MG63 (cell line): ENCODE measurements around the gene NEDD4L. TPM values are rescaled to one million over a fixed set of nuclear protein-coding genes. Genes with fewer than 3 reads are reported as not detected.

ENCODE experiments used
- DNase-seq: peaks from one replicate; pipeline ENCODE4 v3.0.0-alpha.2; 2020
- H3K27me3 ChIP-seq: fragments of 250-450 bp; sonication (Bioruptor Pico); 2 replicates; pipeline ENCODE4 v1.5.1; 2020; ENCODE audit warnings: mild to moderate bottlenecking, moderate library complexity
- H3K36me3 ChIP-seq: fragments of 250-450 bp; sonication (Bioruptor Pico); 2 replicates; pipeline ENCODE4 v1.5.1; 2020; ENCODE audit warnings: mild to moderate bottlenecking, moderate library complexity
- H3K4me3 ChIP-seq: fragments of 250-450 bp; sonication (Bioruptor Pico); 2 replicates; pipeline ENCODE4 v1.5.1; 2020; ENCODE audit warnings: mild to moderate bottlenecking, moderate library complexity
- H3K9me3 ChIP-seq: fragments of 250-450 bp; sonication (Bioruptor Pico); 2 replicates; pipeline ENCODE4 v1.5.1; 2020; ENCODE audit warnings: mild to moderate bottlenecking, moderate library complexity
- total RNA-seq: library from RNA; depleted of rRNA; stranded (reverse); fragments of >200 nt; shearing (Covaris generic); gene quantifications from 2 replicates; pipeline ENCODE4 v1.2.3, GENCODE V29; 2014; ENCODE audit warnings: low replicate concordance

NEDD4L gene
- total RNA-seq, 1 experiment from 2014 or later, result 28.8 TPM

GRCh38 chr18:58397385-58398132 is 353.5 kb downstream of the NEDD4L start:
- H3K9me3 ChIP-seq, result no peaks in the 10 kb centered on the region

GRCh38 chr18:58398648-58399398 is 354.8 kb downstream of the NEDD4L start:
- Histone ChIP-seq H3K27me3 (no peaks in the 10 kb centered on the region), H3K36me3 (peaks cover 4% of the 10 kb centered on the region; the same call in 1 of the 2 replicates), H3K9me3 (no peaks in the 10 kb centered on the region), H3K4me3 (no peak overlapping the region)
- no peak for DNase-seq

More at GRCh38 chr18:58397385-58398132, 353.5 kb downstream of the NEDD4L start:
- Histone ChIP-seq H3K27me3 (no peaks in the 10 kb centered on the region), H3K4me3 (no peak overlapping the region), H3K36me3 (peaks cover 4% of the 10 kb centered on the region; the same call in 1 of the 2 replicates)
- no peak for DNase-seq

GRCh38 chr18:58400331-58400870 is 356.4 kb downstream of the NEDD4L start:
- Histone ChIP-seq H3K4me3 (no peak overlapping the region), H3K36me3 (peaks cover 4% of the 10 kb centered on the region; the same call in 1 of the 2 replicates), H3K27me3 (no peaks in the 10 kb centered on the region), H3K9me3 (no peaks in the 10 kb centered on the region)
- DNase-seq, result no peak

- Histone ChIP-seq H3K27me3 (no peaks in the 10 kb centered on the region), H3K9me3 (no peaks in the 10 kb centered on the region), H3K4me3 (no peak overlapping the region), H3K36me3 (peaks cover 4% of the 10 kb centered on the region; the same call in 1 of the 2 replicates)
- DNase-seq, result no peak
These were observed 357.2 kb downstream of the NEDD4L start for GRCh38 chr18:58401191-58401590.

- no peaks in the 10 kb centered on the region for H3K27me3 ChIP-seq
- no peak for DNase-seq
- no peak overlapping the region for H3K4me3 ChIP-seq
- no peaks in the 10 kb centered on the region for H3K9me3 ChIP-seq
- no peaks in the 10 kb centered on the region for H3K36me3 ChIP-seq
These were observed 358.2 kb downstream of the NEDD4L start for GRCh38 chr18:58402247-58402646.

- no peaks in the 10 kb centered on the region for H3K9me3 ChIP-seq
- no peak overlapping the region for H3K4me3 ChIP-seq
- DNase-seq, result no peak
- no peaks in the 10 kb centered on the region for H3K27me3 ChIP-seq
- no peaks in the 10 kb centered on the region for H3K36me3 ChIP-seq
These were observed 359.1 kb downstream of the NEDD4L start for GRCh38 chr18:58402951-58403702.

- Histone ChIP-seq H3K27me3 (no peaks in the 10 kb centered on the region), H3K36me3 (no peaks in the 10 kb centered on the region), H3K9me3 (no peaks in the 10 kb centered on the region), H3K4me3 (no peak overlapping the region)
- no peak for DNase-seq
These were observed 359.9 kb downstream of the NEDD4L start for GRCh38 chr18:58403799-58404455.

GRCh38 chr18:58405107-58405898 is 361.3 kb downstream of the NEDD4L start:
- Histone ChIP-seq H3K36me3 (no peaks in the 10 kb centered on the region), H3K4me3 (no peak overlapping the region), H3K27me3 (no peaks in the 10 kb centered on the region), H3K9me3 (no peaks in the 10 kb centered on the region)
- DNase-seq, result no peak

GRCh38 chr18:58407263-58407648 is 363.2 kb downstream of the NEDD4L start:
- Histone ChIP-seq H3K4me3 (no peak overlapping the region), H3K9me3 (no peaks in the 10 kb centered on the region), H3K27me3 (no peaks in the 10 kb centered on the region), H3K36me3 (no peaks in the 10 kb centered on the region)
- DNase-seq, result no peak

- no peak for DNase-seq
These were observed 363.8 kb downstream of the NEDD4L start for GRCh38 chr18:58407649-58408407.

GRCh38 chr18:58408665-58409064 is 364.6 kb downstream of the NEDD4L start:
- Histone ChIP-seq H3K36me3 (no peaks in the 10 kb centered on the region), H3K4me3 (no peak overlapping the region), H3K27me3 (no peaks in the 10 kb centered on the region), H3K9me3 (no peaks in the 10 kb centered on the region)
- DNase-seq, result no peak

More at GRCh38 chr18:58407649-58408407, 363.8 kb downstream of the NEDD4L start:
- no peaks in the 10 kb centered on the region for H3K27me3 ChIP-seq
- no peaks in the 10 kb centered on the region for H3K9me3 ChIP-seq
- H3K36me3 ChIP-seq, result no peaks in the 10 kb centered on the region
- no peak overlapping the region for H3K4me3 ChIP-seq

GRCh38 chr18:58409802-58410445 is 365.9 kb downstream of the NEDD4L start:
- no peak for DNase-seq
- H3K9me3 ChIP-seq, result no peaks in the 10 kb centered on the region
- no peaks in the 10 kb centered on the region for H3K27me3 ChIP-seq
- H3K4me3 ChIP-seq, result no peak overlapping the region
- no peaks in the 10 kb centered on the region for H3K36me3 ChIP-seq

GRCh38 chr18:58411323-58411722 is 367.3 kb downstream of the NEDD4L start:
- Histone ChIP-seq H3K27me3 (no peaks in the 10 kb centered on the region), H3K4me3 (no peak overlapping the region), H3K9me3 (no peaks in the 10 kb centered on the region), H3K36me3 (no peaks in the 10 kb centered on the region)
- DNase-seq, result no peak

- H3K9me3 ChIP-seq, result no peaks in the 10 kb centered on the region
- DNase-seq, result no peak
- no peaks in the 10 kb centered on the region for H3K36me3 ChIP-seq
- H3K27me3 ChIP-seq, result no peaks in the 10 kb centered on the region
- H3K4me3 ChIP-seq, result no peak overlapping the region
These were observed 369.0 kb downstream of the NEDD4L start for GRCh38 chr18:58412844-58413666.
